HepG2 (cell line): ENCODE data around the gene STX4. TPM values are rescaled to one million over a fixed set of nuclear protein-coding genes. Genes with fewer than 3 reads are reported as not detected.

Experiments used
- CCAR2 ChIP-seq: fragments of 200-400 bp; formaldehyde crosslinking; optimal IDR thresholded peaks from 2 replicates; pipeline ENCODE3; 2018; ENCODE audit warnings: low read depth, mild to moderate bottlenecking, low read length, moderate library complexity
- HCFC1 ChIP-seq: fragments of 150-350 bp; IDR thresholded peaks from 2 replicates; pipeline ENCODE4 v1.6.1; 2014; ENCODE audit warnings: low read depth, low read length
- KLF13 ChIP-seq: sonication (generic); formaldehyde crosslinking; IDR thresholded peaks from 2 replicates; pipeline ENCODE4 v1.4.0; 2020; ENCODE audit warnings: mild to moderate bottlenecking, missing genetic modification reagents
- MAFK ChIP-seq, 2 experiments: IDR thresholded peaks in 1 of 2; conservative IDR thresholded peaks in 1 of 2; 2 replicates each; pipeline ENCODE4 v1.6.1; 2011; ENCODE audit warnings: improper control_type of control experiment in 2 of 2, low read length in 2 of 2
- MLLT10 ChIP-seq: sonication (generic); formaldehyde crosslinking; IDR thresholded peaks from 2 replicates; pipeline ENCODE4 v1.4.0; 2020; ENCODE audit warnings: missing genetic modification reagents
- PHF21A ChIP-seq: sonication (generic); formaldehyde crosslinking; IDR thresholded peaks from 2 replicates; pipeline ENCODE4 v1.5.0; 2020; ENCODE audit warnings: mild to moderate bottlenecking, missing genetic modification reagents
- SMC3 ChIP-seq: IDR thresholded peaks from 2 replicates; pipeline ENCODE4 v1.6.1; 2011; ENCODE audit warnings: low read length, improper control_type of control experiment
- STAT5B ChIP-seq: sonication (generic); formaldehyde crosslinking; IDR thresholded peaks from 2 replicates; pipeline ENCODE4 v1.4.0; 2020; ENCODE audit warnings: missing genetic modification reagents
- ZEB1 ChIP-seq: IDR thresholded peaks from 2 replicates; pipeline ENCODE4 v1.6.1; 2012; ENCODE audit warnings: mild to moderate bottlenecking, low read depth, inconsistent platforms; ENCODE audit not compliant: insufficient replicate concordance
- ZKSCAN1 ChIP-seq: fragments of 150-350 bp; IDR thresholded peaks from 2 replicates; pipeline ENCODE4 v1.6.1; 2014; ENCODE audit warnings: low read length
- ZNF10 ChIP-seq: sonication (generic); formaldehyde crosslinking; IDR thresholded peaks from 2 replicates; pipeline ENCODE4 v1.4.0; 2020; ENCODE audit warnings: mild to moderate bottlenecking, low read depth, missing genetic modification reagents, borderline replicate concordance
- ZNF138 ChIP-seq: sonication (generic); formaldehyde crosslinking; IDR thresholded peaks from 2 replicates; pipeline ENCODE4 v1.5.0; 2020; ENCODE audit warnings: mild to moderate bottlenecking, low read depth, missing genetic modification reagents
- ZNF510 ChIP-seq: sonication (generic); formaldehyde crosslinking; IDR thresholded peaks from 2 replicates; pipeline ENCODE4 v1.4.0; 2020; ENCODE audit warnings: low read depth, mild to moderate bottlenecking, missing genetic modification reagents
- ZNF569 ChIP-seq: sonication (generic); formaldehyde crosslinking; IDR thresholded peaks from 2 replicates; pipeline ENCODE4 v1.5.0; 2020; ENCODE audit warnings: mild to moderate bottlenecking, missing genetic modification reagents, moderate library complexity, borderline replicate concordance
- ZNF619 ChIP-seq: sonication (generic); formaldehyde crosslinking; IDR thresholded peaks from 2 replicates; pipeline ENCODE4 v1.4.0; 2020; ENCODE audit warnings: mild to moderate bottlenecking, missing genetic modification reagents
- ZNF761 ChIP-seq: sonication (generic); formaldehyde crosslinking; conservative IDR thresholded peaks from 2 replicates; pipeline ENCODE4 v1.4.0; 2020; ENCODE audit warnings: mild to moderate bottlenecking, missing genetic modification reagents
- polyA plus RNA-seq, 8 experiments: library from polyadenylated mRNA; depleted of rRNA in 3 of 8; stranded (reverse) in 7 of 8; unstranded in 1 of 8; fragments of >200 nt; fragmentation: Illumina TruSeq in 4 of 8; extraction: Trizol in 4 of 8; gene quantifications; 2 replicates each; pipeline versions ENCODE4 v1.2.1 to v1.2.3, GENCODE V29; 2011 to 2016; ENCODE audit warnings: low read depth in 4 of 8, missing spikeins in 1 of 8, mixed read lengths in 1 of 8; ENCODE audit not compliant: insufficient read depth in 1 of 8
- total RNA-seq, 5 experiments: library from RNA; depleted of rRNA; stranded (reverse); fragments of >200 nt; fragmentation: Illumina TruSeq; extraction: Trizol; gene quantifications; 2 replicates each; pipeline ENCODE4 v1.2.3, GENCODE V29; 2016; ENCODE audit warnings: low read depth in 1 of 5
- TF ChIP-seq, protein P1 (sequence below): sonication (generic); formaldehyde crosslinking; IDR thresholded peaks from 2 replicates; pipeline ENCODE4 v1.4.0; 2020; ENCODE audit warnings: mild to moderate bottlenecking, missing genetic modification reagents
- TF ChIP-seq, protein P2 (sequence below): sonication (generic); formaldehyde crosslinking; IDR thresholded peaks from 2 replicates; pipeline ENCODE4 v1.4.0; 2020; ENCODE audit warnings: missing genetic modification reagents, borderline replicate concordance
- TF ChIP-seq, protein P3 (sequence below): sonication (generic); formaldehyde crosslinking; IDR thresholded peaks from 2 replicates; pipeline ENCODE4 v1.8.1; 2023; ENCODE audit warnings: missing genetic modification reagents, mild to moderate bottlenecking, borderline replicate concordance
- TF ChIP-seq, protein P4 (sequence below): sonication (generic); formaldehyde crosslinking; IDR thresholded peaks from 2 replicates; pipeline ENCODE4 v1.5.0; 2020; ENCODE audit warnings: missing genetic modification reagents
- TF ChIP-seq, protein P5 (sequence below): sonication (generic); formaldehyde crosslinking; conservative IDR thresholded peaks from 2 replicates; pipeline ENCODE4 v1.4.0; 2020; ENCODE audit warnings: missing genetic modification reagents

Gene STX4
- total and polyA plus RNA-seq, 2 of the 13 experiments (the other 11 are each of a cell fraction or from before 2014, with no cell fraction given) = 29.2 to 34.6 TPM

DNA sequence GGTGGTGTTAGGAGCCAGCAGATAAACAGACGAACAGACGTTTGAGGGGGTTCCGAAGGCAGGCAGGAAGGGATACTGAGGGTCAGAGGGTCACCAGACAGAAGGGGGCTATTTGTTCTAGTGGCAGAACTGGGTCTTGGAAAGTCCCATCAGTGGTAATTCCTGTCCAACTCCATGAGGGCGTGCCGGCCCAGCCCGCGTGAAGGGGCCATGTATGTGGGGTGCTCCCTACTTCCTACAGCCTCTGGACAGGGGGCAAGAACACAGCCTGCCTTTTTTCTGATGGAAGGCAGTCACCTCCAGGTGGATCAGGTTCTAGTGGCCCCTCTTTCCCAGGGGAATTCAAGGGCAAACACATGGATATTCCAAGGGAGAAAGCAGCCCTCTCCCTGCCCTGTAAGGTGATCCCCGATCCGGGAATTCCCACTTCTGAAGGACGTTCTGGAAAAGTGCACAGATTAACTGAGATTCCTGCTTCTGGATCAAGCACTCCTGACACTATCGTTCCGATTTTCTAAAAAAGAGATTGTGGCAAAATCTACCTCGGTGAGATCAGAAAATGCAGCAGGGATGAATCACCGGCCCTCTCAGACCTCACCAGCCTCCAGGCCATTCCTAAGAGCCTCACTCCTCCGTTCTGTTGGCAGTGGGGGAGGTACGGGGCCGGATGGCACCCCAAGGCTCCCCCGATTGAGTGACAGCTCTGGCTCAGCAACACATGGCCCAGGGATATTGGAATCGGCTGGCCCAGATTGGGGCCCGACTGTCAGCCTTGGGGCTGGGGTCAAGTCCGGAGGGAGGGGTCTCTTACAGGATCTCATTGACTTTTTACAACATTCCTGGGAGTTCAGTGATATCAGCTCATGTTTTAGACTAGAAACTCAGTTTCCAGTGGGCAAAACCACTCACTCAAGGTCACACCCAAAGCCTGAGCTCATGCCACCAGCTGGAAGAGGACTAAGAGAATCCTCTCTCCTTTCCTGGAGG is 35.3 kb upstream of the STX4 start (continued):
- TF ChIP-seq, protein P1, sequence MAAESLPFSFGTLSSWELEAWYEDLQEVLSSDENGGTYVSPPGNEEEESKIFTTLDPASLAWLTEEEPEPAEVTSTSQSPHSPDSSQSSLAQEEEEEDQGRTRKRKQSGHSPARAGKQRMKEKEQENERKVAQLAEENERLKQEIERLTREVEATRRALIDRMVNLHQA = no peak
- TF ChIP-seq STAT5B (CRISPR knock-in tag) (no peak), PHF21A (CRISPR knock-in tag) (peak; percentile 34; the same call in 1 of the 2 replicates), CCAR2 (no peak), ZKSCAN1 (no peak), ZNF138 (CRISPR knock-in tag) (peak; percentile 12; the same call in 1 of the 2 replicates), HCFC1 (no peak), SMC3 (no peak), ZNF510 (peak; percentile 34; the same call in 1 of the 2 replicates), MLLT10 (CRISPR knock-in tag) (no peak), ZNF569 (no peak), ZNF761 (CRISPR knock-in tag) (no peak), ZNF619 (CRISPR knock-in tag) (no peak; the same call in 1 of the 2 replicates), MAFK (conservative IDR thresholded peaks at IDR 0.05 in 1 of 2, IDR thresholded peaks at IDR 0.05 in 1 of 2; ENCODE audit: low read length in 2 of 2) (no peak), KLF13 (CRISPR knock-in tag) (no peak), ZEB1 (no peak), ZNF10 (CRISPR knock-in tag) (no peak)
- TF ChIP-seq, protein P2, sequence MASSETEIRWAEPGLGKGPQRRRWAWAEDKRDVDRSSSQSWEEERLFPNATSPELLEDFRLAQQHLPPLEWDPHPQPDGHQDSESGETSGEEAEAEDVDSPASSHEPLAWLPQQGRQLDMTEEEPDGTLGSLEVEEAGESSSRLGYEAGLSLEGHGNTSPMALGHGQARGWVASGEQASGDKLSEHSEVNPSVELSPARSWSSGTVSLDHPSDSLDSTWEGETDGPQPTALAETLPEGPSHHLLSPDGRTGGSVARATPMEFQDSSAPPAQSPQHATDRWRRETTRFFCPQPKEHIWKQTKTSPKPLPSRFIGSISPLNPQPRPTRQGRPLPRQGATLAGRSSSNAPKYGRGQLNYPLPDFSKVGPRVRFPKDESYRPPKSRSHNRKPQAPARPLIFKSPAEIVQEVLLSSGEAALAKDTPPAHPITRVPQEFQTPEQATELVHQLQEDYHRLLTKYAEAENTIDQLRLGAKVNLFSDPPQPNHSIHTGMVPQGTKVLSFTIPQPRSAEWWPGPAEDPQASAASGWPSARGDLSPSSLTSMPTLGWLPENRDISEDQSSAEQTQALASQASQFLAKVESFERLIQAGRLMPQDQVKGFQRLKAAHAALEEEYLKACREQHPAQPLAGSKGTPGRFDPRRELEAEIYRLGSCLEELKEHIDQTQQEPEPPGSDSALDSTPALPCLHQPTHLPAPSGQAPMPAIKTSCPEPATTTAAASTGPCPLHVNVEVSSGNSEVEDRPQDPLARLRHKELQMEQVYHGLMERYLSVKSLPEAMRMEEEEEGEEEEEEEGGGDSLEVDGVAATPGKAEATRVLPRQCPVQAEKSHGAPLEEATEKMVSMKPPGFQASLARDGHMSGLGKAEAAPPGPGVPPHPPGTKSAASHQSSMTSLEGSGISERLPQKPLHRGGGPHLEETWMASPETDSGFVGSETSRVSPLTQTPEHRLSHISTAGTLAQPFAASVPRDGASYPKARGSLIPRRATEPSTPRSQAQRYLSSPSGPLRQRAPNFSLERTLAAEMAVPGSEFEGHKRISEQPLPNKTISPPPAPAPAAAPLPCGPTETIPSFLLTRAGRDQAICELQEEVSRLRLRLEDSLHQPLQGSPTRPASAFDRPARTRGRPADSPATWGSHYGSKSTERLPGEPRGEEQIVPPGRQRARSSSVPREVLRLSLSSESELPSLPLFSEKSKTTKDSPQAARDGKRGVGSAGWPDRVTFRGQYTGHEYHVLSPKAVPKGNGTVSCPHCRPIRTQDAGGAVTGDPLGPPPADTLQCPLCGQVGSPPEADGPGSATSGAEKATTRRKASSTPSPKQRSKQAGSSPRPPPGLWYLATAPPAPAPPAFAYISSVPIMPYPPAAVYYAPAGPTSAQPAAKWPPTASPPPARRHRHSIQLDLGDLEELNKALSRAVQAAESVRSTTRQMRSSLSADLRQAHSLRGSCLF (CRISPR knock-in tag) = no peak
- TF ChIP-seq, protein P3, sequence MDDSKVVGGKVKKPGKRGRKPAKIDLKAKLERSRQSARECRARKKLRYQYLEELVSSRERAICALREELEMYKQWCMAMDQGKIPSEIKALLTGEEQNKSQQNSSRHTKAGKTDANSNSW (CRISPR knock-in tag) = no peak
- TF ChIP-seq, protein P4, sequence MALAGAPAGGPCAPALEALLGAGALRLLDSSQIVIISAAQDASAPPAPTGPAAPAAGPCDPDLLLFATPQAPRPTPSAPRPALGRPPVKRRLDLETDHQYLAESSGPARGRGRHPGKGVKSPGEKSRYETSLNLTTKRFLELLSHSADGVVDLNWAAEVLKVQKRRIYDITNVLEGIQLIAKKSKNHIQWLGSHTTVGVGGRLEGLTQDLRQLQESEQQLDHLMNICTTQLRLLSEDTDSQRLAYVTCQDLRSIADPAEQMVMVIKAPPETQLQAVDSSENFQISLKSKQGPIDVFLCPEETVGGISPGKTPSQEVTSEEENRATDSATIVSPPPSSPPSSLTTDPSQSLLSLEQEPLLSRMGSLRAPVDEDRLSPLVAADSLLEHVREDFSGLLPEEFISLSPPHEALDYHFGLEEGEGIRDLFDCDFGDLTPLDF = no peak
- TF ChIP-seq, protein P5, sequence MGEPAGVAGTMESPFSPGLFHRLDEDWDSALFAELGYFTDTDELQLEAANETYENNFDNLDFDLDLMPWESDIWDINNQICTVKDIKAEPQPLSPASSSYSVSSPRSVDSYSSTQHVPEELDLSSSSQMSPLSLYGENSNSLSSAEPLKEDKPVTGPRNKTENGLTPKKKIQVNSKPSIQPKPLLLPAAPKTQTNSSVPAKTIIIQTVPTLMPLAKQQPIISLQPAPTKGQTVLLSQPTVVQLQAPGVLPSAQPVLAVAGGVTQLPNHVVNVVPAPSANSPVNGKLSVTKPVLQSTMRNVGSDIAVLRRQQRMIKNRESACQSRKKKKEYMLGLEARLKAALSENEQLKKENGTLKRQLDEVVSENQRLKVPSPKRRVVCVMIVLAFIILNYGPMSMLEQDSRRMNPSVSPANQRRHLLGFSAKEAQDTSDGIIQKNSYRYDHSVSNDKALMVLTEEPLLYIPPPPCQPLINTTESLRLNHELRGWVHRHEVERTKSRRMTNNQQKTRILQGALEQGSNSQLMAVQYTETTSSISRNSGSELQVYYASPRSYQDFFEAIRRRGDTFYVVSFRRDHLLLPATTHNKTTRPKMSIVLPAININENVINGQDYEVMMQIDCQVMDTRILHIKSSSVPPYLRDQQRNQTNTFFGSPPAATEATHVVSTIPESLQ (CRISPR knock-in tag) = no peak
